Aorta (tissue), 5 donors: ENCODE results near the gene OLIG2. TPM values are rescaled to one million over a fixed set of nuclear protein-coding genes. Genes with fewer than 3 reads are reported as not detected.

Source experiments
- ATAC-seq: fragments of 200-7000 bp; cut with Tn5 transposase; one replicate; pipeline ENCODE4 v1.9.1; 2022; ENCODE audit warnings: moderate library complexity; ENCODE audit not compliant: low FRiP score
- DNase-seq, 2 donors: peaks; one replicate each; pipeline ENCODE4 v3.0.0-alpha.2; 2020
- H3K27ac ChIP-seq, 2 donors: one replicate each; pipeline ENCODE4 v1.5.1; 2013; ENCODE audit warnings: low read length in 2 of 2, mild to moderate bottlenecking in 2 of 2, moderate library complexity in 2 of 2, control low read depth in 1 of 2, inconsistent platforms in 1 of 2, low read depth in 1 of 2
- H3K27me3 ChIP-seq, 2 donors: one replicate each; pipeline ENCODE4 v1.6.1; 2013; ENCODE audit warnings: control low read depth in 1 of 2, low read length in 1 of 2, mild to moderate bottlenecking in 1 of 2, moderate library complexity in 1 of 2; ENCODE audit not compliant: insufficient read depth in 2 of 2, control insufficient read depth in 1 of 2
- H3K36me3 ChIP-seq, 2 donors: one replicate each; pipeline ENCODE4 v1.6.1; 2013; ENCODE audit warnings: control low read depth in 1 of 2, low read length in 1 of 2, mild to moderate bottlenecking in 1 of 2; ENCODE audit not compliant: insufficient read depth in 2 of 2, control insufficient read depth in 1 of 2
- H3K4me1 ChIP-seq, 2 donors: one replicate each; pipeline ENCODE4 v1.6.1; 2013; ENCODE audit warnings: low read length in 2 of 2, control low read depth in 1 of 2, mild to moderate bottlenecking in 1 of 2, moderate library complexity in 1 of 2; ENCODE audit not compliant: insufficient read depth in 2 of 2, control insufficient read depth in 1 of 2
- H3K4me3 ChIP-seq, 2 donors: one replicate each; pipeline ENCODE4 v1.5.1; 2013; ENCODE audit warnings: low read length in 2 of 2, control low read depth in 1 of 2, mild to moderate bottlenecking in 1 of 2
- H3K9me3 ChIP-seq: one replicate; pipeline ENCODE4 v1.6.1; 2013; ENCODE audit warnings: mild to moderate bottlenecking, low read length; ENCODE audit not compliant: control insufficient read depth
- WGBS, 2 donors: extraction: QIAGEN DNeasy Blood & Tissue Kit; methylation state at CpG; one replicate each; pipeline ENCODE4 v1.1.7; 2013; 5-methylcytosine and 5-hydroxymethylcytosine counted together
- intact Hi-C, 2 donors: fragments of 100-400 bp; cut with DNase I; formaldehyde crosslinking; loops; one replicate each; pipeline versions ENCODE4 v1.14.2 to v1.15.0; 2022
- polyA plus RNA-seq, 2 donors: library from polyadenylated mRNA; stranded (reverse); fragments of 200-250 nt; gene quantifications; one replicate each; pipeline ENCODE4 v1.2.3, GENCODE V29; 2013
- total RNA-seq, 2 donors: library from RNA; stranded (reverse); fragmentation: NEBNext Ultra II Directional; extraction: Animal tissue kit (Norgen Biotek cat#: 25700); gene quantifications; one replicate each; pipeline ENCODE4 v1.2.1, GENCODE V29; 2021
- donor health status: healthy with polysubstance abuse.
- donor health status: Bipolar disorder and iron deficiency.
- donor health status: DM: no; HTN: no; CAD: no.
- donor health status: DM: no; HTN: no; CAD: no.
- donor health status: DM: yes; HTN: yes; CAD: no.

Gene OLIG2
- total and polyA plus RNA-seq, 4 donors, result not detected

- intact Hi-C loops, result no loop called here
- no peaks in the 10 kb centered on the region for H3K4me1 ChIP-seq
- DNase-seq, result no peak
- H3K36me3 ChIP-seq, result no peaks in the 10 kb centered on the region
- WGBS, 2 donors, result 3 to 5% methylated on average over 28 of the region's 28 CpGs
- no peaks in the 10 kb centered on the region for H3K27me3 ChIP-seq
- no peak for ATAC-seq
- no peak overlapping the region for H3K27ac ChIP-seq
- H3K9me3 ChIP-seq, result no peaks in the 10 kb centered on the region
- no peak overlapping the region for H3K4me3 ChIP-seq
Observed at GRCh38 chr21:33028773-33029384, 3.1 kb downstream of the OLIG2 start.

DNA sequence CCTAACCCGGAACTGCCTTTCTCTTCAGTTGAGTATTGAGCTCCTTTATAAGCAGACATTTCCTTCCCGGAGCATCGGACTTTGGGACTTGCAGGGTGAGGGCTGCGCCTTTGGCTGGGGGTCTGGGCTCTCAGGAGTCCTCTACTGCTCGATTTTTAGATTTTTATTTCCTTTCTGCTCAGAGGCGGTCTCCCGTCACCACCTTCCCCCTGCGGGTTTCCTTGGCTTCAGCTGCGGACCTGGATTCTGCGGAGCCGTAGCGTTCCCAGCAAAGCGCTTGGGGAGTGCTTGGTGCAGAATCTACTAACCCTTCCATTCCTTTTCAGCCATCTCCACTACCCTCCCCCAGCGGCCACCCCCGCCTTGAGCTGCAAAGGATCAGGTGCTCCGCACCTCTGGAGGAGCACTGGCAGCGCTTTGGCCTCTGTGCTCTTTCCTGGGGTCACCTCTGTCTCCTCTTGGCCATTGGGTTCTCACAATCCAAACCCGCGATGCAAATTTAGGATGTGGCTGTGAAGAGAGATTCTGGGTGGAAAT is 3.7 kb downstream of the OLIG2 start:
- H3K9me3 ChIP-seq, result no peaks in the 10 kb centered on the region
- DNase-seq (no peak), ATAC-seq (no peak)
- no peaks in the 10 kb centered on the region for H3K36me3 ChIP-seq
- H3K27me3 ChIP-seq, result no peaks in the 10 kb centered on the region
- intact Hi-C loops, result no loop called here
- no peaks in the 10 kb centered on the region for H3K4me1 ChIP-seq
- 6 to 8% methylated on average over 18 to 19 of the region's 19 CpGs for WGBS, 2 donors
- H3K27ac ChIP-seq, result no peak overlapping the region
- H3K4me3 ChIP-seq, result no peak overlapping the region

- no peak for DNase-seq
- no peak for ATAC-seq
- Histone ChIP-seq H3K27ac (no peak overlapping the region), H3K36me3 (no peaks in the 10 kb centered on the region), H3K4me1 (no peaks in the 10 kb centered on the region), H3K4me3 (no peak overlapping the region), H3K9me3 (no peaks in the 10 kb centered on the region), H3K27me3 (no peaks in the 10 kb centered on the region)
- WGBS, 2 donors, result 17 to 26% methylated on average over 10 of the region's 10 CpGs
- intact Hi-C loops, result no loop called here
Observed at GRCh38 chr21:33029975-33030461, 4.3 kb downstream of the OLIG2 start.

- H3K27ac ChIP-seq, result no peak overlapping the region
- H3K36me3 ChIP-seq, result no peaks in the 10 kb centered on the region
- ATAC-seq, result no peak
- H3K9me3 ChIP-seq, result no peaks in the 10 kb centered on the region
- 39 to 46% methylated on average over 6 of the region's 6 CpGs for WGBS, 2 donors
- no peak overlapping the region for H3K4me3 ChIP-seq
- DNase-seq, result no peak
- peaks cover 0 to 1% of the 10 kb centered on the region in 2 donors for H3K27me3 ChIP-seq
- intact Hi-C loops, result no loop called here
- no peaks in the 10 kb centered on the region for H3K4me1 ChIP-seq
Observed at GRCh38 chr21:33030633-33031032, 4.9 kb downstream of the OLIG2 start.

DNA sequence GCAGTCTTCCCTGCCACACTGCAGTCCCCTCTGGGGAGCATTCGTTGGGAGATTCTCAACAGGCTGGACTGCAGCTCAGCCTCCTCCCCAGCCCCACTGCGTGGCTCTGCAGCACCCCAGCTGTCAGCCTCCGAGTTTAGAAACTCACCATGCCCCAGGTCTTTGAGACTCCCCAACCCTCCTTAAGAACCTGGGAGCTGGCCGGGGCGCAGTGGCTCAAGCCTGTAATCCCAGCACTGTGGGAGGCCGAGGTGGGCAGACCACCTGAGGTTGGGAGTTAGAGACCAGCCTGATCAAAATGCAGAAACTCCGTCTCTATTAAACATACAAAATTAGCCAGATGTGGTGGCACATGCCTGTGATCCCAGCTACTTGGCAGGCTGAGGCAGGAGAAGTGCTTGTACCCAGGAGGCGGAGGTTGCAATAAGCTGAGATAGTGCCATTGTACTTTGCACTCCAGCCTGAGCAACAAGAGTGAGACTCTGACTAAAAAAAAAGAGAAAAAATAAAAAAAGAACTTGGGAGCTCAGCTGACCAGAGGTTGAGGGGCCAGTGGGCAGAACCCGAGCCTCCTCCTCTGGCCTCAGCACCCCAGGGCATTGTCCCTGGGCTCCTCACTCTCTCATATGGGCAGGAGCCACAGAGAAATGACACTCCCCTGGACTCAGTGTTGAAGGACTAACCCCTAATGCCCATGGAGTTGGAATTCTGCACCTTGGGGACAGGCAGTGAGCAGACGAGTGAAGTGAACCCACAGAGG is 5.6 kb downstream of the OLIG2 start:
- Histone ChIP-seq H3K4me1 (no peaks in the 10 kb centered on the region), H3K9me3 (no peaks in the 10 kb centered on the region), H3K27ac (no peak overlapping the region), H3K27me3 (peaks cover 0 to 1% of the 10 kb centered on the region in 2 donors), H3K4me3 (no peak overlapping the region), H3K36me3 (no peaks in the 10 kb centered on the region)
- WGBS, 2 donors, result 18 to 31% methylated on average over 10 of the region's 10 CpGs
- no peak for DNase-seq
- ATAC-seq, result no peak
- intact Hi-C loops, result no loop called here

DNA sequence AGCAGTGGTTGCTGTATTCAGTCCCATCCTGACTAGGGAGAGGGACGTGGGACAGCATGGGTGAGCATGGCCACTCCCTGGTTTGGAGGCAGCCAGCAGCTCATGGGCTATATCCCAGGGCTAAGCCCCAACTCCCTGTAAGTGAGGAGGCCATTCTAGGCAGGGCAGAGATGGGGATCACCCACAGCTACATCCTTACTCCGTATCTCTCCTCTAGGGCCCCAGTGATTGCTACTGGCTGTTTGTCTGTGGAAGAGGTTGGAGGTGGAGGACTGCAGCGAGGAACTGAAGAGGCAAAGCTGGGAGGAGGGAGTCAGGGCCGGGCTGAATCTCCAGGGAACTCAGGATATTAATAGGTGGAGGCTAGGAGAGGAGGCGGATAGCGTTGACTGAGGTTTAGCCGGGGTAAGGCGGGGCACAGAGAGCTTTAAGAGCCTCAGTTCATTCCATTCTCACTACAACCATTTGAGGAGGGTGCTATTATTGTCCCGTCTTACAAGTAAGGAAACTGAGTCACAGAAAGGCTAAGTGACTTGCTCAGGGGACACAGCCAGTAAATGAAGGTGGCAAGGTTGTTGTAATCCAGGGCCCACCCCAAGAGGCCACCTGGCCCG is 6.8 kb downstream of the OLIG2 start:
- no peaks in the 10 kb centered on the region for H3K4me1 ChIP-seq
- 13 to 14% methylated on average over 10 of the region's 10 CpGs for WGBS, 2 donors
- H3K9me3 ChIP-seq, result no peaks in the 10 kb centered on the region
- intact Hi-C loops, result no loop called here
- ATAC-seq (no peak), DNase-seq (no peak)
- H3K36me3 ChIP-seq, result no peaks in the 10 kb centered on the region
- no peak overlapping the region for H3K27ac ChIP-seq
- H3K4me3 ChIP-seq, result no peak overlapping the region
- peaks cover 0 to 1% of the 10 kb centered on the region in 2 donors for H3K27me3 ChIP-seq

DNA sequence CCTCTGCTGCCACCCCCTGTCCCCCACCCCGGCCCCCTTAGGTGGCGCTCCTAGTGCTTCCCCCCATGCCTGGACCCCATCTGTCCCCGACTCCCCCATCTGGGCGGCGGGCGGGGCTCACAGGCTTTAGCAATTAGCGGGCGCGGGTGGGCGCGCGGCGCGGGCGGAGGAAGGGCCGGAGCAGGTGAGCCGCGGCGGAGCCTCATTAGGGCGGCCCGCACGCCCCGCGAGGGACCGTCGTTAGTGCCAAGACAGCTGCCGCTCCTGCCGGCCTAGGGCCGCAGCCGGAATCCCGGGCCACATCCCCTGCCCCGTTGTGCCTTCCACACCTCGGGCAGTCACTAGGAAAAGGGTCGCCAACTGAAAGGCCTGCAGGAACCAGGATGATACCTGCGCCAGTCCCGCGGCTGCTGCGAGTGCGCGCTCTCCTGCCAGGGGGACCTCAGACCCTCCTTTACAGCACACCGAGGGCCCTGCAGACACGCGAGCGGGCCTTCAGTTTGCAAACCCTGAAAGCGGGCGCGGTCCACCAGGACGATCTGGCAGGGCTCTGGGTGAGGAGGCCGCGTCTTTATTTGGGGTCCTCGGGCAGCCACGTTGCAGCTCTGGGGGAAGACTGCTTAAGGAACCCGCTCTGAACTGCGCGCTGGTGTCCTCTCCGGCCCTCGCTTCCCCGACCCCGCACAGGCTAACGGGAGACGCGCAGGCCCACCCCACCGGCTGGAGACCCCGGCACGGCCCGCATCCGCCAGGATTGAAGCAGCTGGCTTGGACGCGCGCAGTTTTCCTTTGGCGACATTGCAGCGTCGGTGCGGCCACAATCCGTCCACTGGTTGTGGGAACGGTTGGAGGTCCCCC is 7.6 kb downstream of the OLIG2 start:
- Histone ChIP-seq H3K27me3 (peaks cover 0 to 1% of the 10 kb centered on the region in 2 donors), H3K4me3 (no peak overlapping the region), H3K36me3 (no peaks in the 10 kb centered on the region), H3K9me3 (no peaks in the 10 kb centered on the region), H3K27ac (no peak overlapping the region), H3K4me1 (no peaks in the 10 kb centered on the region)
- ATAC-seq (no peak), DNase-seq (no peak)
- intact Hi-C loops, result no loop called here
- WGBS, 2 donors, result 5 to 7% methylated on average over 69 to 76 of the region's 76 CpGs

DNA sequence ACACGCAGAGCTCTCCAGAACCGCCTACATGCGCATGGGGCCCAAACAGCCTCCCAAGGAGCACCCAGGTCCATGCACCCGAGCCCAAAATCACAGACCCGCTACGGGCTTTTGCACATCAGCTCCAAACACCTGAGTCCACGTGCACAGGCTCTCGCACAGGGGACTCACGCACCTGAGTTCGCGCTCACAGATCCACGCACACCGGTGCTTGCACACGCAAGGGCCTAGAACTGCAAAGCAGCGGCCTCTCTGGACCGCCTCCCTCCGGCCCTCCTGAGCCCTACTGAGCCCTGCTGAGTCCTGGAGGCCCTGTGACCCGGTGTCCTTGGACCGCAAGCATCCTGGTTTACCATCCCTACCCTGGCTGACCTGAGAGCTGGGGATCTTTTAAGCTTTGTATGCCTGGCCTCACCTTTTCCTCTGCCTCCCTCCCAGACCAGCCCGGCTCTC is 8.3 kb downstream of the OLIG2 start:
- peaks cover 0 to 1% of the 10 kb centered on the region in 2 donors for H3K27me3 ChIP-seq
- no peaks in the 10 kb centered on the region for H3K4me1 ChIP-seq
- intact Hi-C loops, result no loop called here
- ATAC-seq, result no peak
- 25 to 27% methylated on average over 20 of the region's 20 CpGs for WGBS, 2 donors
- H3K9me3 ChIP-seq, result no peaks in the 10 kb centered on the region
- H3K36me3 ChIP-seq, result no peaks in the 10 kb centered on the region
- no peak overlapping the region for H3K4me3 ChIP-seq
- H3K27ac ChIP-seq, result no peak overlapping the region
- DNase-seq, result no peak
